Spleen (tissue), 7 donors: ENCODE data around the gene EEF2.

Experiments
- POLR2A ChIP-seq, 3 donors: fragments of 450-650 bp; IDR thresholded peaks; one replicate each; pipeline ENCODE4 v1.5.1; 2017; ENCODE audit warnings: antibody characterized with exemption in 3 of 3, mild to moderate bottlenecking in 1 of 3
- POLR2AphosphoS5 ChIP-seq, 3 donors: sonication (generic); formaldehyde crosslinking; IDR thresholded peaks; one replicate each; pipeline ENCODE4 v1.5.1; 2017; ENCODE audit warnings: antibody characterized with exemption in 3 of 3
- TF ChIP-seq, protein P1 (sequence below), 11 experiments: fragments of 200-600 bp in 7 of 11; fragments of 450-650 bp in 4 of 11; sonication (generic) in 4 of 11; IDR thresholded peaks in 8 of 11; conservative IDR thresholded peaks in 3 of 11; 1 replicate in 7 of 11; 2 replicates in 4 of 11; pipeline versions ENCODE4 v1.4.0 to v1.8.0; 2016 to 2021; ENCODE audit warnings: antibody characterized with exemption in 11 of 11, inconsistent platforms in 4 of 11, mild to moderate bottlenecking in 1 of 11
- donor health status: DM: no; HTN: no; CAD: no; lungs with moderate emphysema.
- donor health status: DM: no; HTN: no; CAD: no.
- donor health status: DM: no; HTN: no; CAD: no.

DNA sequence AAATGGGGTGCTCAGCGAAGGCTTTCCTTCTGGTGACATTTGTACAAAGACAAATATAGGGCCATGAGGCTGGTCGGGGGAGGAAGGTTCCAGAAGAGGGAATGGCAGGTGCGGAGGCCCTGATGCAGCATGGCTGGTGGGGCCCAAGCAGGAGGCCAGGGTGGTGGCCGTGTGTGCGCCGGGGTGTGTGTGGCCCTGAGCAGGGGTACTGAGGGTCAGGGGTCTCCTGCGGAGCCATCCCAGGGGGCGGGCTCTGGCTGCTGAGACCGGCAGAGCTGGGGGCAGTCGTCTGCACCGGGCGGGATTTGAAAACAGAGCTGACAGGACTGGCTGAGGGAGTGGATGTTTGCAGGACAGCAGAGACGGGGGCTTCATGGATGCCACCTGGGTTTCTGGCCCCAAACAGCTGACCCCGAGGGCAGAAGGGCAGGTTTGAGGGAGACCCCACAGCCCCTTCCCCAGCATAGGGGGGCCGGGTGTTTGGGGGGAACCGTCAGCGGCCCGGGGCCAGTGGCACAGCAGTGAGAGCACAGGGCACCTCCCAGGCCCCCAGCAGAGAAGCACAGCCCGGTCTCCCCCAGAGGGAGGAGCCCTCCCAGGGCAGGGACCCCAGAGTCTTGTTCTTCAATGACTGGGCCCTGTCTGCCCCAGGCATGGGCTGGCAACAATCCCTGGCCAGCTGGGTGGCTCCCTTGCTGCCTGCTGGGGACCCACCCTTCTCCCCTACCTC lies 33.7 kb upstream of the EEF2 start:
- TF ChIP-seq, protein P1, sequence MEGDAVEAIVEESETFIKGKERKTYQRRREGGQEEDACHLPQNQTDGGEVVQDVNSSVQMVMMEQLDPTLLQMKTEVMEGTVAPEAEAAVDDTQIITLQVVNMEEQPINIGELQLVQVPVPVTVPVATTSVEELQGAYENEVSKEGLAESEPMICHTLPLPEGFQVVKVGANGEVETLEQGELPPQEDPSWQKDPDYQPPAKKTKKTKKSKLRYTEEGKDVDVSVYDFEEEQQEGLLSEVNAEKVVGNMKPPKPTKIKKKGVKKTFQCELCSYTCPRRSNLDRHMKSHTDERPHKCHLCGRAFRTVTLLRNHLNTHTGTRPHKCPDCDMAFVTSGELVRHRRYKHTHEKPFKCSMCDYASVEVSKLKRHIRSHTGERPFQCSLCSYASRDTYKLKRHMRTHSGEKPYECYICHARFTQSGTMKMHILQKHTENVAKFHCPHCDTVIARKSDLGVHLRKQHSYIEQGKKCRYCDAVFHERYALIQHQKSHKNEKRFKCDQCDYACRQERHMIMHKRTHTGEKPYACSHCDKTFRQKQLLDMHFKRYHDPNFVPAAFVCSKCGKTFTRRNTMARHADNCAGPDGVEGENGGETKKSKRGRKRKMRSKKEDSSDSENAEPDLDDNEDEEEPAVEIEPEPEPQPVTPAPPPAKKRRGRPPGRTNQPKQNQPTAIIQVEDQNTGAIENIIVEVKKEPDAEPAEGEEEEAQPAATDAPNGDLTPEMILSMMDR (IDR thresholded peaks at IDR 0.05 in 8 of 11, conservative IDR thresholded peaks at IDR 0.05 in 3 of 11) = no peak
- TF ChIP-seq POLR2A (IDR thresholded peaks at IDR 0.05) = no peak
- TF ChIP-seq POLR2AphosphoS5 (IDR thresholded peaks at IDR 0.05) = no peak
